H1 (cell line): ENCODE data around the gene TAOK2. TPM values are rescaled to one million over a fixed set of nuclear protein-coding genes. Genes with fewer than 3 reads are reported as not detected.

Source experiments
- POLR2AphosphoS5 ChIP-seq: IDR thresholded peaks from 2 replicates; pipeline ENCODE4 v1.6.1; 2011; ENCODE audit warnings: low read depth, low read length
- polyA plus RNA-seq, 7 experiments: library from polyadenylated mRNA; depleted of rRNA in 3 of 7; stranded (reverse) in 5 of 7; unstranded in 2 of 7; fragments of >200 nt in 5 of 7; fragments of 200-250 nt in 2 of 7; gene quantifications; 1 replicate in 5 of 7; 2 replicates in 1 of 7; 4 replicates in 1 of 7; pipeline versions ENCODE4 v1.2.1 to v1.2.3, GENCODE V29; 2011 to 2013; ENCODE audit warnings: missing spikeins in 2 of 7, mixed read lengths in 2 of 7
- total RNA-seq: library from RNA; stranded (reverse); fragmentation: NEBNext Ultra II Directional; extraction: Animal tissue kit (Norgen Biotek cat#: 25700); gene quantifications from 2 replicates; pipeline ENCODE4 v1.2.1, GENCODE V29; 2021
- TF ChIP-seq, protein P1 (sequence below), 3 experiments: IDR thresholded peaks; 1 replicate in 2 of 3; 2 replicates in 1 of 3; pipeline versions ENCODE4 v1.5.1 to v1.6.1; 2011; ENCODE audit warnings: low read length in 3 of 3, mild to moderate bottlenecking in 3 of 3, inconsistent platforms in 2 of 3, low read depth in 1 of 3, moderate library complexity in 1 of 3; ENCODE audit not compliant: insufficient read depth in 1 of 3; ENCODE audit errors: control extremely low read depth in 1 of 3

TAOK2 gene
- total and polyA plus RNA-seq, 2 of the 8 experiments (the other 6 are each of a cell fraction or from before 2014, with no cell fraction given) = 13.5 to 32.6 TPM

DNA sequence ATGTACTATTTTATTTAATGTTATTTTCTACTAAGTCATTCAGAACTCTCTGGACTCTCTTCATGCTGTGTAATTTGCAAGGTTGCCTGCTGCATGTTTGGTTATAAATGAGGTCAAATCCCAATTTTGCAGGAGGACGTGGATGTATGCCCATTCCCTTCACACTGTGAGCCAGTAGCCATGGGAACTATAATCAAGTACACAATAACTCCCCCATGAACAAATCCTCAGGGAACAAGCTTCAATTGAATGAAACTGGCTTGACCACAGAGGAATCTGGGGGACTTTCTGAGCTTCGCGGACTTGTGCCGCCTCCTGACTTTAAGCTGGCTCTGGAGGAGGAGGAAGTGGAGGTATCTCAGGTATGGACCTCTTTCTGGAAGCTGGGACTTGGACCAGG is 33.0 kb upstream of the TAOK2 start (continued):
- TF ChIP-seq POLR2AphosphoS5 = no peak
- TF ChIP-seq, protein P1, sequence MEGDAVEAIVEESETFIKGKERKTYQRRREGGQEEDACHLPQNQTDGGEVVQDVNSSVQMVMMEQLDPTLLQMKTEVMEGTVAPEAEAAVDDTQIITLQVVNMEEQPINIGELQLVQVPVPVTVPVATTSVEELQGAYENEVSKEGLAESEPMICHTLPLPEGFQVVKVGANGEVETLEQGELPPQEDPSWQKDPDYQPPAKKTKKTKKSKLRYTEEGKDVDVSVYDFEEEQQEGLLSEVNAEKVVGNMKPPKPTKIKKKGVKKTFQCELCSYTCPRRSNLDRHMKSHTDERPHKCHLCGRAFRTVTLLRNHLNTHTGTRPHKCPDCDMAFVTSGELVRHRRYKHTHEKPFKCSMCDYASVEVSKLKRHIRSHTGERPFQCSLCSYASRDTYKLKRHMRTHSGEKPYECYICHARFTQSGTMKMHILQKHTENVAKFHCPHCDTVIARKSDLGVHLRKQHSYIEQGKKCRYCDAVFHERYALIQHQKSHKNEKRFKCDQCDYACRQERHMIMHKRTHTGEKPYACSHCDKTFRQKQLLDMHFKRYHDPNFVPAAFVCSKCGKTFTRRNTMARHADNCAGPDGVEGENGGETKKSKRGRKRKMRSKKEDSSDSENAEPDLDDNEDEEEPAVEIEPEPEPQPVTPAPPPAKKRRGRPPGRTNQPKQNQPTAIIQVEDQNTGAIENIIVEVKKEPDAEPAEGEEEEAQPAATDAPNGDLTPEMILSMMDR (IDR thresholded peaks at IDR 0.05; ENCODE audit: control extremely low read depth in 1 of 3, insufficient read depth in 1 of 3, low read depth in 1 of 3, low read length in 3 of 3) = no peak
- TF ChIP-seq, all 59 proteins: peak for 0
